ENCODE measurements around the gene PGAP6.
"Not testable (repeated sequence)": the region's sequence is repeated elsewhere in the genome, so short reads cannot be mapped to it uniquely, and the experiment has no call there.

The PGAP6 gene

DNA sequence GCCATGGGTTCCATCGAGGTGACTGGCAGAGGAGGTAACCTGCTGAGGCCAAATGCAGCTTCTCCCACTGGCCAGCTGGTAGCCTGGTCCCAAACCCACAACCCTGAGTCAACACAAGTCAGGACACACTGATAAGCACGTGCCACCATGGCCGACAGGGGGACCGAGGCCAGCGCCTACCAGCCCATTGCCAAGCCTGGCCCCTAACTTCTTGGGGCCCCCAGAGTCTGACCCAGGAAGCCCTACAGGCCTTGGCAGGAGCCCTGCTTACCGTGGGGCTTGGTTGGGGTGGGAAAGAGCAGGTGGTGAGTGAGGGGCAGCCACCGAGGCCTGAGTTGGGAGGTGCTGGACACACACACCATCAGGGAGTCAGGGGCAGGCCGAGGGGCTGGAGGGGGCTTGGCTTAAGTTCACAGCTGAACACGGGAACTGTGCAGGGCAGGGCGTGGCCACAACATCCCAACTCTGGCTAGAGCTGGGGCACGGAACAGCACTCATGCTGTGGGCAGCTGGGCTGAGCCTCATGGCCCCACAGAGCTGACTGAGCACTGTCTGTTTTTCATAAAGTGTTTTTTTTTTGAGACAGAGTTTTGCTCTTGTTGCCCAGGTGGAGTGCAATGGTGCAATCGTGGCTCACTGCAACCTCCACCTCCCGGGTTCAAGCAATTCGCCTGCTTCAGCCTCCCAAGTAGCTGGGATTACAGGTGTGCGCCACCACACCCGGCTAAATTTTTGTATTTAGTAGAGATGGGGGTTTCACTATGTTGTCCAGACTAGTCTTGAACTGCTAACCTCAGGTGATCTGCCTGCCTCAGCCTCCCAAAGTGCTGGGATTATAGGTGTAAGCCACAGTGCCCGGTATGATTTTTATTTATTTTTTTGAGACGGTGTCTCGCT is 16.9 kb downstream of the PGAP6 start:
- DNase-seq = no peak

- no peak for DNase-seq
Observed at GRCh38 chr16:363766-364490, 17.9 kb downstream of the PGAP6 start.

DNA sequence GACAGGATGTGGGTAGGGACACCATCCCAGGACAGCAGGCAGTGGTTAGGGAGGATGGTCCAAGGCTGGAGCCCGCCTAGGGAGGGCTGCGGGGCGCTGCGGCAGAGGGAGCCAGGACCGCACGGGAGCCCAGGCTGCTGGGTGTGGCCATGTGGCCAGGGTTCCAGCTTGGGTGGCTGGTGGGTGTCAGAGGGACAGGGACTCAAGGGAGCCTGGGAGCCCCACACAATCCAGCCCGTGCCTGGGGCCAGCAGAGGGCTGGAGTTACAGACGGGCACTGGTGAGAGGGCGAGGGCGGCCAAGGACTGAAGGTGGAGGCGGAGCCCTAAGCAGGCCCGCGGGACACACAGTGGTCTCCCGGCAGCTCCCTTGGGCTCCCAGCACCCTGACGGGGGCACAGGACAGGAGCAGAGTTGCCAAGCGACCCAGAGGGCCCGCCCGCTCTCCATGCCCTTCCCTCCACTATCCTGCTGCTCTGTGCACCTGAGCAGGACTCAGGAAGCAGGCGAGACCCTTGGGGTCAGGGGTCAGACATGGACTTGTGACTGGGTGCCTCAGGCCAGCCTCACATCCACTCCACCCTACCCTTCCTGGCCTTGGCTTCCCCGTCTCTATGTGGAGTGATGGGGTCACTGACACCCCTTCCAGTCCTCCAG is 18.5 kb downstream of the PGAP6 start:
- DNase-seq = no peak

GRCh38 chr16:362702-362999 is 19.1 kb downstream of the PGAP6 start:
- not testable (repeated sequence) for DNase-seq

DNA sequence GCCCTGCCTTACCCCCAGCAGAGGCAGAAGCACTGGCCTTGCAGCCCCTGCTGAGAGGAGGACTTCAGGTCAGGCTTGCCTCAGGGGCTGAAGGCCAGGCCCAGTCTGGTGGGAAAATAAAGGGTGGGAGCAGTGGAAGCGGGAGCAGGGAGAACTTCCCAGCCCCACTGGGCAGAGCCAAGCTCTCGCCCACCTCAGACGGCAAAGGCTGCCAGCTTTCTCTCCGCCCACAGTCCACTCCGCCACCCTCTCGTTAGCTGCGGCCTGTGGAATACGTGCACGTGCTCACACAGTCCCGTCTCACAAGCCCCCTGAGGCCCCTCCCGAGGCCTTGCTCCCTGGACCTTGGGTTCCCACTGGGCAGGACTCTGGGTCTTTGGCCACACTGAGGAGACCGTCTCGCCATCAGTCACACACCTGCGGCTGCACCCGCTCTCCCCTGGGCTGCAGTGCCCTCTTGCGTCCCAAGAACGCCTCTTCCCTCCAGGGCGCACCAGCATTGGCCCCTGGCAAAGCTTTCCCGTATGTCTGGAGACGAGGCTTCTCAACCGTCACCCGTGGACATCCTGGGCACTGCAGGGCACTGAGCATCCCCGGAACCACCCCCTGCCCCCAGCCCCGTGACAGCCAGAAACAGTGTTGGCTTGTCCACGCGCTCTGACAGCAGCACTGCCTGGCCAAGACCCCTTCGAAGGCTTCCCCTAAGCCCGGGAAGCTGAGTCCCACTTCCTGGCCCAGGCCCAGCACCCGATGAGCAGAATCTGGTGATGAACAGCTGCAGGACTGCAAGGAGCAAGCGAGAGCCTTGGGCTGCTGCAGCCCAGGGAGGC is 19.7 kb downstream of the PGAP6 start:
- DNase-seq = no peak

DNA sequence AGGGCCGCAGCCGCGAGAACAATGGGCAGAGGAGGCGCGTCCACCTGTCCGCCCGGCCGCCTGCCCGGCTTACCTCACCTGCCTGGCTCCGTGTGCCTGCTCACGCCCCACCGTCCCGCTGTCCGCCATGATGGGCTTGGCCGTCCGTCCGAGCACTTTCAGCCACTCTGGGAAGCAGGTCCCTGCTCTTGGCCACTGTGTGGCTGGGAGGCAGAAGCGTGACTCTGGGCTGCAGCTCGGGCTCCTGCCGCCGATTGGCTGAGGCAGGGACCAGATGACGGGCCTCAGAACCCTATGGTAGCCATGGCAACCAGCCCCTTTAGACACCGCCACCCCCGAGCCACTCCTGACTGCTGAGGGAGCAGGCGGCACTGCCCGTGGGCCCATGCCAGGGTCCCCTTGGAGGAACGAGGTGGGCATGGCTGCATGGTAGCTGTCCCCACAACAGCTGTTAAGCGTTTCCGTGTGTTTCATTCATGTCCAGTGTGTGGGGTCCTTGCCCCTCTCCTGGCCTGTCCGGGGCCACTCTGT is 20.4 kb downstream of the PGAP6 start:
- no peak for DNase-seq

DNA sequence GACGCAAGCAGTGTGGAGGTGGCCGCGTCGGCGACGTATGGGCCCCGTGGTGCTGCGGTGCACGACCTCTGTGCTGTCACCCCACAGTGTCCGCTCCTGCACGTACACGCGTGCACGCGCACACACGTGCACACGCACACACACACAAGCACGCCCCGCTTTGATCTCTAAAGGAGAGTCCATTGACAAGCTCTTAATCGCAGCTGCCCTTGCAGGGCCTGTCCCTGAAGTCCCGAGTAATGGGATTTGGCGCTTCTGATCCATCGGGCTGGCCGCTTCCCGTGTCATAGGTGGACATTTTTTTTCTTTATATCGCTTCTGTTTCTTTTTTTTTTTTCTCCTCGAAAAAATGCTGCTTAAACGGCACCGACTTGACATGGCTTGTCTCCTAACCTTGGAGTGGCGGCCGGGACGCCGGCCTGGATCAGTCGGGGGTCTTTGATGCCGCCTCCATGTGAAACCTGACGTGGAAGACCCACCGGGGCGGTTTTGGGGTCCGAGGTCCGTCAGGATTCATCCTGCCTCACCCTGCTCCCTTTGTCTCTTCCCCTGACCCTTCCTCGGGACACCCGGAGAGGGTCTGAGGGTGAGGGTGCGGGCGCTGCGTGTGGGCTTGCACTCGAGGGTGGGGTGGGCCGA is 21.0 kb downstream of the PGAP6 start:
- DNase-seq = no peak

- no peak for DNase-seq
Observed at GRCh38 chr16:359871-360697, 21.7 kb downstream of the PGAP6 start.

DNA sequence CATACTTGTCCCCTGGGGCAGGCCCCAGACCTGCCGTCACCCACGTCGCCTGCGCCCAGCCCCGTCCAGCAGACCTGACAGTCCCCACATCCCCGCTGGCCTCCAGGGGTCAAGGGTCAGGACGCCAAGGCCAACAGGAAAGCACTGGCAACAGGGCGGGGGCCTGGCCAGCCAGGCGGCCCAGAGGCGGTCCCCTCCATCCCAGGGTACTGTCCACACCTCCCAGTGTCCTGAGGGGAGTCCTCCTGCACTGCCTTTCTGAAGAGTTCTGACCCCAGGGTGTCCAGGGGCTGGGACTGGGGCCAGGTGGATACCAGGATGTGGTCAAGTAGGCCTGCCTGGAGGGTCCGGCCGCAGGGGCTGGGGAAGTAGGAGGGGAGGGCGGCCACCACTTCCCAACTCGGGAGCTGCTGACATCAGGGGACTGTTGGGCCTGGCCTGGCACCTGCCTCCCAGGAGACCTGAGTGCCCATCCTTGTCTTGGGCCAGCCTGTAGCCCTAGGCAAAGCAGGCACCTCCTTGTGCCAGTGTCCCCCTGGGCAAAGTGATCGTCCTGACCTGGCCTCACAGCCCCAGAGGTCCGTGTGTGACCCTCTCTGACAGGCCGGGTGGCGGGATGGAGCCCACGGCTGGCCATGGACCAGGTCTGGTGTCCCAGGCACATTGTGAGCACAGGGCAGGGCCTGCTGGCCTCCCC is 22.6 kb downstream of the PGAP6 start:
- DNase-seq = no peak

DNA sequence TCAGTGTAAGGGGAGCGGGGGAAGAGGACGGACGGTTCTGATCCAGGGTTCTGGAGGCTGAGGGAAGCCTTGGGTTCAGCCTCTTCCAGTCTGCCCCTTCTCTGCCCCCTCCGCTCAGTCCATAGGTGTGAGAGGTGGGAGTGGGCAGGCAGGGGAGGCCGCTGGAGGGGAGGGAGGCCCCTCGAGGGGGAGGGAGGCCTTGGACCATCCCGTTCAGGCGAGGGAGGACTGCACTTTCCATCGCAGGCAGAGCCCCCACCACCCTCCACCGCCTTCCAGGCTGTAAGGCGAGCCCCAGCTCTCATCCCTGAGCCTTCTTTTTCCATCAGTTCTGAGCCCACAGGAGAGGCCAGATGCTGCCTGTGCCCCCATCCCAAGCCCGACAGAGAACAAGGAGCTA is 25.0 kb downstream of the PGAP6 start:
- DNase-seq = no peak

DNA sequence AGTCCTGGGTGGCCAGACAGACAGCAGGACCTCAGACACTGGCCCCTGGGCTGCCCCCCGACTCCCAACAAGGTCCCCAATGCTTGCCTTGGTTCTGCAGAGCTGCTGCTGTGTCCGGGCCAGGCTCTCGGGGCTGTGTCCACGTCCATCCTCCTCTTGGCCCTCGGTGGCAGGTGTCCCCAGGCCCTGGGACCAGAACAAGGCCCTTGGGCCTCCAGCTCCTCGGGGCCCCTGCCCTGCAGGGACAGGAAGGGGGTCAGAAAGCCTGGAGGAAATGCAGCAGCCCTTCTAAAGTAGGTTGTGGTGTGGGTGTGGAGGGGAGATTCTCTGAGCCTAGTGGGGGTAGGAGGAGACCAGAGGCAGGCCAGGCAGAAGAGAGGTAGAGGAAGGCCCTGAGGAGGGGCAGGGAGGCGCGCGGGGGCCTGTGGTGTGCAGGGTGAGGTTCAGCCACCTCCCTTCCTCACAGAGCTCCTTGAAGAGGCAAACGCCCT is 26.8 kb downstream of the PGAP6 start:
- no peak for DNase-seq

DNA sequence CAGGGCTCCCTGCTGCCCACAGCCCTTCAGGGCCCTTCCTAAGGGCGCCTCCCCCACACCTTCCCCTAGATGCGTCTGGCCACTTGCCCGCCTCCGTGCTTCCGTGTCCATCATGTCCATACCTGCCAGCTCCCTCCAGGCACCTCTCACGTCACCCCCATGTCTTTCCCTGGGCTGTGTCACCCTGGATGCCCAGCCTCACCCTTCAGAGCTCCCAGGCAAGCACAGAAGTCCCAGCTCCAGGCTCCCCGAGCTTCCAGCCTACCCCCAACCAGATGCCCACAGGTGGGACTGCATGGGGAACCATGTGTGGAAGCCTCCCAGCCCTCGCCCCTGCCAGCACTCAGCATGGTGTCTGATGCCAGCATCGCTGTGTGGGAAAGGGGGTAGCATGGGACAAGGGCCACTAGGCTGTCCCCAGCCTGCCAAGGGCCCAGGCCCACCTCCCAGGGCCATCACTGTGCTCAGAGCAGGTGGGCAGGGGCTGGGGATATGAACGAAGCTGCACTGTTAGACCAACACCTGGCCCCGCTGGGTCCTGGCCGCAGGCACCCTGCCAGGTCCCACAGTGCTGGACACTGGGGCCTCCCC is 27.4 kb downstream of the PGAP6 start:
- DNase-seq = no peak

GRCh38 chr16:353404-354290 is 28.1 kb downstream of the PGAP6 start:
- no peak for DNase-seq

DNA sequence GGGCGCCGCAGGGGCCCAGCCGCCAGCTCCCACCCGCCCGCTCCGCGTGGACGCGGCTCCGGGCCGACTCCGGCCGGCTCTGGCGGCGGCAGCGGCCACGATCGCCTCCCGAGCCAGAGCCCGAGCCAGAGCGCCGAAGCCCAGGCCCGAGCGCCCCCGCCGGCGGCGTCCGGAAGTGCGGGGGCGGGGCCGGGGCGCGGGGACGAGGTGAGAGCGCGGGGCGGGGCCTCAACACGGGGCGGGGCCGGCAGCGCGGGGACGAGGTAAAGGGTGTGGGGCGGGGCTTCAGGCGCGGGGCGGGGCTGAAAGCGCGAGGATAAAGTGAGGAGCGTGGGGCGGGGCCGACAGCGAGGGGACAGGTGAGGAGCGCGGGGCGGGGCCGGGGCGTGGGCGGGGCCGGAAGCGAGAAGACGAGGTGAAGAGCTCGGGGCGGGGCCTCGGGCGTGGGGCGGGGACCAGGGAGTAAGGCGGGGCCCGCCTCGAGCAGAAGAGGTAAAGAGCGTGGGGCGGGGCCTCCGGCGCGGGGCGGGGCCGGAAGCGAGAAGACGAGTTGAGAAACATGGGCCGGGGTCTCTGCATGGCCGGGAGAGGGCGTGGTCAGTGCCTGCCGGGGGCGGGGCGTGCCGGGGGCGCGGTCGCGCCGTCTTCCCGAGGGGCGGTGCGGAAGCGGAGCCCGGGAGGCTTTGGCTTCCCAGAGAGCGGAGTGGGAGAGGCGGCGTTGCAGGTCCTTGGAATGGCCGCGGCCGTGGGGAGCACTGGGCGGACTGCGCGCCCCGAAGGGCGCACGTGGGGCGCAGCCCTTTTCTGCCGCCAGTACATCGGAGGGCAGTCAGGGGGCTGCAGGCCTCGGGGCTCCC is 29.0 kb downstream of the PGAP6 start, which contains the start of gene AXIN1:
TSS of gene AXIN1 (minus strand) at position 177 of the 857 bp plus-strand sequence. CDS start 5,698 bp downstream, outside the sequence.
- DNase-seq = peak; percentile 100

DNA sequence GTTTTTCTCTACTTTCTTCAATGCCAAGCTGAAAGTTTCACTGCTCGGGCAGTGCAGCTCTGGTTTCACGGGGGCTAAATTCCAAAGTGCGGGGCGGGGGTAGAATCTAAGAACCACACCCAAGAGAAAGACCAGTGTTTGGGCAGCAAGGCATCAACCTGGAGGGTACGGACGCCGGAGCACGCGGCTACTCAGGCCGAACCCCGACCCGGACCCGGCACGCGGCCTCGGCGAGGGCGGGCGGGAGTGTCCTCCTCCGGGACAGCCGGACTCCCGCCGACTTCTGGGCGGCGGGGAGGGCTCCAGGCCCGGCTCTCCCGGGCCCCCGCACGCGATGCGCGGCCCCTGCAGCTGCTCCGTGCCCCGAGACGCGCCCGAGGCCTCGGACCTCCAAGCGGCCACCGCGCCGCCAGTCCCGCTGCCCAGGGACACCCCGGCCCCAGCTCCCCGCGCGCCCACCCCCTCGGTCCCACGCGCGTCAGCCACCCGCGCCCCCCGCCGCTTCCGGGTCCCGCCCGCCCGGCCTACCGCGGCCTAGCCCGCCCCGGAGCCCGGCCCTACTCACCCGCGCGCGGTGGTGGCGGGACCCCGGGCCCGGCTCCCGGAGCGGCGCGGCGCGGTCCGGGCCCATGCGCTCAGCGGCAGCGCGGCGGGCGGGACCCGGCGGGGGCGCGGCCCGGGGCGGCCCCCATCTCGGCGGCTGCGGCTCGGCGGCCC is 29.8 kb downstream of the PGAP6 start:
- peak; percentile 55 for DNase-seq

GRCh38 chr16:350203-350602 is 31.6 kb downstream of the PGAP6 start:
- no peak for DNase-seq

DNA sequence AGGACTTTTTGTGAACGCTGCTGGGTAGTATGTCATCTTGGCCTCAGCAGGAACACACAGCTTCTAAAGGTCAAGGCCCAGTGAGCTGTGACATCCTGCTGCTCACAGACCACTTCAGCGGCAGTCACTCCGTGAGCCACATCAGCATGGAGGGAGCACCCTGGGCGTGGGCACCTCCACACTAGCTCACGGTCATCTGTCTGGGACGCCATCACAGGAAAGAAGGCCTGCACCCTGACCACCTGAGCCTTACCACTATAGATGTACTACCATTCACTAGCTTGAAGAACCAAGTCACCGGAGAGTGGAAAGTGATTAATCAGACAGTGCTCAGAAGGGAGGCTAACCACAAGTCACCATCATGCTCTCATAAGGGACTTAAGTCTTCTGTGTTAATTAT is 32.6 kb downstream of the PGAP6 start:
- no peak for DNase-seq
